GM13976 (cell line): Measurements from ENCODE around the gene GAP43.

Experiments
- DNase-seq: peaks from one replicate; pipeline ENCODE4 v3.0.0; 2012; ENCODE audit warnings: low spot score
- CTCF ChIP-seq: IDR thresholded peaks from 2 replicates; pipeline ENCODE4 v1.5.1; 2012; ENCODE audit warnings: borderline replicate concordance, mild to moderate bottlenecking; ENCODE audit not compliant: insufficient read depth; ENCODE audit errors: extremely low read depth, missing control alignments, control extremely low read depth
- in situ Hi-C: fragments of 300-500 bp; cut with MboI; formaldehyde crosslinking; loops from one replicate; pipeline ENCODE4 v1.12.0; 2022; ENCODE audit warnings: low sequenced_read_pairs, mixed read lengths, inconsistent platforms; ENCODE audit not compliant: unreplicated experiment

Gene GAP43

GRCh38 chr3:115708540-115708939 is 85.2 kb downstream of the GAP43 start:
- in situ Hi-C loops: loop anchor here (10.0 kb wide), 1 partner anchor 494 kb away; no protein-coding TSS in a partner anchor
- no peak for DNase-seq

DNA sequence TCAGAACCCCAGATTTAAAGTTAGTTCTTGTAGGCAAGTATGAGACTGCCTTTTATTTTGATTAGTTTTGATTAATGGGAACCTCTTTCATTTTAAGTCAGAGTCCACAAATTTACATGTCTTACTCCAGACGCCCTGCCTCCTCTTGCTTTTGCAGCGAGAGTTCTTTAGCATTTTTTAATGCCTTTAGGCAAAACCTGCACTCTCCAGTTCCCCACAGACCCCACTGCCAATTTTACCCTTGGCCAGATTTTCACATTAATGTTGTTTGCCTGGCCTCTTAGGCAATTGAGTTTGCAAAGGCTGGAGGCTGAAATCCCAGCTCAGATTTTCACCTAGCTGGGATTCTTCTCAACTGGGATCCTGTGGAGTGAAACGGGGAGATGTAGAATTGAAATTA is 85.8 kb downstream of the GAP43 start:
- DNase-seq: no peak
- in situ Hi-C loops: loop anchor here (10.0 kb wide), 1 partner anchor 494 kb away; no protein-coding TSS in a partner anchor
- TF ChIP-seq CTCF: no peak

More at GRCh38 chr3:115708540-115708939, 85.2 kb downstream of the GAP43 start:
- no peak for TF ChIP-seq CTCF

GRCh38 chr3:115709931-115710330 is 86.6 kb downstream of the GAP43 start:
- no peak for TF ChIP-seq CTCF
- DNase-seq: no peak
- in situ Hi-C loops: loop anchor here (10.0 kb wide), 1 partner anchor 495 kb away; no protein-coding TSS in a partner anchor

DNA sequence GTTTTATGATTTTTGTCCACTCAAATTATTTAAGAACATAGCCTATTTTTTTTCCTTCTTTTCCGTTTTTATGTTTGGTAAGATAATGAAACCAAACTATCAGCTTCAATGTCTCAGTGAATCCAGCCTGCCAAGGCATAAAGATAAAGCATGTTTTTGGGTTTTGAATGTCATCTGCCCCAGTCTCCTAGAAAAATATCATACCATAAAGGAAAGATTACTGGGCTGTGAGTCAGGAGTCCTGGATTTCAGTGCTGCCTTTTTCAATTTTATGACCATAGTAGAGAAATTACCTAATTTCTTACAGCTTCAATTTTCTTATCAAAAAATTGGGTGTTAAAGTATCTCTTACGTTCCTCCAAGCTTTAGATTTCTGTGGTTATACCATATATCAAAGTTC is 87.5 kb downstream of the GAP43 start:
- TF ChIP-seq CTCF: no peak
- DNase-seq: no peak
- in situ Hi-C loops: no loop called here

- in situ Hi-C loops: no loop called here
- no peak for DNase-seq
- no peak for TF ChIP-seq CTCF
Observed at GRCh38 chr3:115712871-115713270, 89.6 kb downstream of the GAP43 start.

DNA sequence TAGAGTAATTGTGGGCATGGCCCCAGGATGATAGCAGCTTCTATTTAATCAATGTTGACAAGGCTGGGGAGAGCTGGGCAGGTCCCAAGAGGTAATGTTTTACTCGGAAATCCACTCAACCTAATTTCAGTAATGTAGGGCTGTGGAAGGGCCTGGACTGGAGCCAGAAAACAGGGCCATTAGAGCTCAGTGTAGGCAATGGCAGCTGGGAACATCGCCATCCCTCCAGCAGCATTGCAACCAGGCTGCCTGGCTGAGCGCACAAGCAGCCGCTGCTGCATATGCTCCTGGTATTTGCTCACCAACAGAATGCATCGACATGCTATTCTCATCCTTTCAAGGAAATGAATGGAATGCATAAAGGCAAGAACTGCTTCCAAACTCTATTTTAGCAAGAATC is 90.0 kb downstream of the GAP43 start:
- no peak for TF ChIP-seq CTCF
- in situ Hi-C loops: no loop called here
- DNase-seq: no peak

GRCh38 chr3:115715241-115715745 is 92.0 kb downstream of the GAP43 start:
- no peak for TF ChIP-seq CTCF
- in situ Hi-C loops: no loop called here
- no peak for DNase-seq
